ENCODE measurements around the gene PLPP3.

Gene PLPP3

GRCh38 chr1:56539520-56539931, 39.8 kb downstream of the PLPP3 start:
- DNase-seq = no peak
- Histone ChIP-seq H2BK12ac (ENCODE audit: low read length in 2 of 2) (no peak overlapping the region), H3K9ac (ENCODE audit: low read length) (no peak overlapping the region), H3K27me3 (ENCODE audit: control insufficient read depth in 1 of 2, insufficient read depth in 1 of 2, low read length in 2 of 2) (no peaks in the 10 kb centered on the region), H3K36me3 (ENCODE audit: control insufficient read depth in 1 of 2, insufficient read depth in 2 of 2, low read depth in 1 of 2, low read length in 2 of 2) (peaks cover 0 to 91% of the 10 kb centered on the region in 2 experiments), H3K27ac (ENCODE audit: low read length, poor library complexity, severe bottlenecking) (no peak overlapping the region), H3K18ac (ENCODE audit: low read depth in 1 of 2, low read length in 2 of 2) (no peak overlapping the region), H4K91ac (ENCODE audit: low read length) (no peak overlapping the region), H3K4me2 (ENCODE audit: low read length, poor library complexity, severe bottlenecking) (no peak overlapping the region), H3K4me3 (ENCODE audit: insufficient read depth in 1 of 2, low read depth in 1 of 2, low read length in 2 of 2) (no peak overlapping the region), H2AK5ac (ENCODE audit: low read length, severe bottlenecking) (no peak overlapping the region), H3K14ac (ENCODE audit: low read length in 2 of 2) (no peak overlapping the region), H3K4ac (ENCODE audit: low read depth in 1 of 2, low read length in 2 of 2) (no peak overlapping the region), H2BK120ac (ENCODE audit: low read depth, low read length) (no peak overlapping the region), H3K23ac (ENCODE audit: low read length in 2 of 2) (no peak overlapping the region), H2BK5ac (ENCODE audit: low read depth, low read length, poor library complexity, severe bottlenecking) (no peak overlapping the region), H4K8ac (ENCODE audit: low read length) (no peak overlapping the region), H2AFZ (ENCODE audit: low read depth, low read length) (no peak overlapping the region), H3K9me3 (ENCODE audit: control insufficient read depth, low read length) (no peaks in the 10 kb centered on the region), H3K4me1 (ENCODE audit: control insufficient read depth, insufficient read depth, low read depth, low read length) (no peaks in the 10 kb centered on the region), H3K79me1 (replicated peaks; ENCODE audit: low read length, poor library complexity, severe bottlenecking) (no peaks in the 10 kb centered on the region), H2BK15ac (ENCODE audit: low read depth, poor library complexity, severe bottlenecking) (no peak overlapping the region)
- WGBS = 14% methylated on average over 2 of the region's 2 CpGs

GRCh38 chr1:56538532-56538931, 40.8 kb downstream of the PLPP3 start:
- Histone ChIP-seq H4K8ac (ENCODE audit: low read length) (no peak overlapping the region), H2BK15ac (ENCODE audit: low read depth, poor library complexity, severe bottlenecking) (no peak overlapping the region)
- 89% methylated on average over 2 of the region's 3 CpGs for WGBS

GRCh38 chr1:56537660-56538059, 41.7 kb downstream of the PLPP3 start:
- no peak overlapping the region for H3K18ac ChIP-seq (ENCODE audit: low read depth in 1 of 2, low read length in 2 of 2)
- no peak overlapping the region for H3K9ac ChIP-seq (ENCODE audit: low read length)
- H3K9me3 ChIP-seq (ENCODE audit: control insufficient read depth, low read length) = no peaks in the 10 kb centered on the region
- H3K4me2 ChIP-seq (ENCODE audit: low read length, poor library complexity, severe bottlenecking) = no peak overlapping the region
- WGBS = 57% methylated on average over 1 of the region's 1 CpG
- H3K79me1 ChIP-seq (replicated peaks; ENCODE audit: low read length, poor library complexity, severe bottlenecking) = no peaks in the 10 kb centered on the region
- H3K36me3 ChIP-seq (ENCODE audit: control insufficient read depth in 1 of 2, insufficient read depth in 2 of 2, low read depth in 1 of 2, low read length in 2 of 2) = peaks cover 0 to 93% of the 10 kb centered on the region in 2 experiments
- no peaks in the 10 kb centered on the region for H3K4me1 ChIP-seq (ENCODE audit: control insufficient read depth, insufficient read depth, low read depth, low read length)
- no peak overlapping the region for H4K8ac ChIP-seq (ENCODE audit: low read length)
- no peak overlapping the region for H3K4me3 ChIP-seq (ENCODE audit: insufficient read depth in 1 of 2, low read depth in 1 of 2, low read length in 2 of 2)
- H3K14ac ChIP-seq (ENCODE audit: low read length in 2 of 2) = no peak overlapping the region
- H2AFZ ChIP-seq (ENCODE audit: low read depth, low read length) = no peak overlapping the region
- H3K4ac ChIP-seq (ENCODE audit: low read depth in 1 of 2, low read length in 2 of 2) = no peak overlapping the region
- H3K27ac ChIP-seq (ENCODE audit: low read length, poor library complexity, severe bottlenecking) = no peak overlapping the region
- H2BK120ac ChIP-seq (ENCODE audit: low read depth, low read length) = no peak overlapping the region
- DNase-seq = no peak
- no peak overlapping the region for H2BK5ac ChIP-seq (ENCODE audit: low read depth, low read length, poor library complexity, severe bottlenecking)
- H3K23ac ChIP-seq (ENCODE audit: low read length in 2 of 2) = no peak overlapping the region
- no peaks in the 10 kb centered on the region for H3K27me3 ChIP-seq (ENCODE audit: control insufficient read depth in 1 of 2, insufficient read depth in 1 of 2, low read length in 2 of 2)
- no peak overlapping the region for H2BK12ac ChIP-seq (ENCODE audit: low read length in 2 of 2)
- no peak overlapping the region for H4K91ac ChIP-seq (ENCODE audit: low read length)
- H2BK15ac ChIP-seq (ENCODE audit: low read depth, poor library complexity, severe bottlenecking) = no peak overlapping the region
- H2AK5ac ChIP-seq (ENCODE audit: low read length, severe bottlenecking) = no peak overlapping the region

More at GRCh38 chr1:56538532-56538931, 40.8 kb downstream of the PLPP3 start:
- no peak overlapping the region for H2BK120ac ChIP-seq (ENCODE audit: low read depth, low read length)
- no peaks in the 10 kb centered on the region for H3K9me3 ChIP-seq (ENCODE audit: control insufficient read depth, low read length)
- H3K27ac ChIP-seq (ENCODE audit: low read length, poor library complexity, severe bottlenecking) = no peak overlapping the region
- no peak overlapping the region for H3K4ac ChIP-seq (ENCODE audit: low read depth in 1 of 2, low read length in 2 of 2)
- no peak overlapping the region for H2BK5ac ChIP-seq (ENCODE audit: low read depth, low read length, poor library complexity, severe bottlenecking)
- H3K9ac ChIP-seq (ENCODE audit: low read length) = no peak overlapping the region
- H3K36me3 ChIP-seq (ENCODE audit: control insufficient read depth in 1 of 2, insufficient read depth in 2 of 2, low read depth in 1 of 2, low read length in 2 of 2) = peaks cover 0 to 93% of the 10 kb centered on the region in 2 experiments
- no peak overlapping the region for H3K4me2 ChIP-seq (ENCODE audit: low read length, poor library complexity, severe bottlenecking)
- H3K23ac ChIP-seq (ENCODE audit: low read length in 2 of 2) = no peak overlapping the region
- H2AK5ac ChIP-seq (ENCODE audit: low read length, severe bottlenecking) = no peak overlapping the region
- no peak overlapping the region for H4K91ac ChIP-seq (ENCODE audit: low read length)
- no peak overlapping the region for H2BK12ac ChIP-seq (ENCODE audit: low read length in 2 of 2)
- H3K4me3 ChIP-seq (ENCODE audit: insufficient read depth in 1 of 2, low read depth in 1 of 2, low read length in 2 of 2) = no peak overlapping the region
- H3K18ac ChIP-seq (ENCODE audit: low read depth in 1 of 2, low read length in 2 of 2) = no peak overlapping the region
- H3K79me1 ChIP-seq (replicated peaks; ENCODE audit: low read length, poor library complexity, severe bottlenecking) = no peaks in the 10 kb centered on the region
- H3K14ac ChIP-seq (ENCODE audit: low read length in 2 of 2) = no peak overlapping the region
- DNase-seq = no peak
- H2AFZ ChIP-seq (ENCODE audit: low read depth, low read length) = no peak overlapping the region
- H3K27me3 ChIP-seq (ENCODE audit: control insufficient read depth in 1 of 2, insufficient read depth in 1 of 2, low read length in 2 of 2) = no peaks in the 10 kb centered on the region
- H3K4me1 ChIP-seq (ENCODE audit: control insufficient read depth, insufficient read depth, low read depth, low read length) = no peaks in the 10 kb centered on the region

- Histone ChIP-seq H3K23ac (ENCODE audit: low read length in 2 of 2) (no peak overlapping the region), H2AK5ac (ENCODE audit: low read length, severe bottlenecking) (no peak overlapping the region), H4K91ac (ENCODE audit: low read length) (no peak overlapping the region), H3K9me3 (ENCODE audit: control insufficient read depth, low read length) (no peaks in the 10 kb centered on the region), H3K4ac (ENCODE audit: low read depth in 1 of 2, low read length in 2 of 2) (no peak overlapping the region), H3K79me1 (replicated peaks; ENCODE audit: low read length, poor library complexity, severe bottlenecking) (no peaks in the 10 kb centered on the region), H3K9ac (ENCODE audit: low read length) (no peak overlapping the region), H3K27ac (ENCODE audit: low read length, poor library complexity, severe bottlenecking) (no peak overlapping the region), H3K36me3 (ENCODE audit: control insufficient read depth in 1 of 2, insufficient read depth in 2 of 2, low read depth in 1 of 2, low read length in 2 of 2) (peaks cover 0 to 93% of the 10 kb centered on the region in 2 experiments), H3K4me1 (ENCODE audit: control insufficient read depth, insufficient read depth, low read depth, low read length) (no peaks in the 10 kb centered on the region), H2BK12ac (ENCODE audit: low read length in 2 of 2) (no peak overlapping the region), H4K8ac (ENCODE audit: low read length) (no peak overlapping the region), H2BK15ac (ENCODE audit: low read depth, poor library complexity, severe bottlenecking) (no peak overlapping the region), H3K4me3 (ENCODE audit: insufficient read depth in 1 of 2, low read depth in 1 of 2, low read length in 2 of 2) (no peak overlapping the region), H3K27me3 (ENCODE audit: control insufficient read depth in 1 of 2, insufficient read depth in 1 of 2, low read length in 2 of 2) (no peaks in the 10 kb centered on the region), H3K4me2 (ENCODE audit: low read length, poor library complexity, severe bottlenecking) (no peak overlapping the region), H2BK120ac (ENCODE audit: low read depth, low read length) (no peak overlapping the region), H2AFZ (ENCODE audit: low read depth, low read length) (no peak overlapping the region), H2BK5ac (ENCODE audit: low read depth, low read length, poor library complexity, severe bottlenecking) (no peak overlapping the region), H3K14ac (ENCODE audit: low read length in 2 of 2) (no peak overlapping the region), H3K18ac (ENCODE audit: low read depth in 1 of 2, low read length in 2 of 2) (no peak overlapping the region)
- DNase-seq = no peak
- WGBS = 96% methylated on average over 4 of the region's 4 CpGs
Measured at GRCh38 chr1:56535939-56536338, 43.4 kb downstream of the PLPP3 start.

All from mesenchymal stem cell (in vitro differentiated cells and primary cell).